Hepatocyte (in vitro differentiated cells): ENCODE results near the gene POU3F1. TPM values are rescaled to one million over a fixed set of nuclear protein-coding genes. Genes with fewer than 3 reads are reported as not detected.

Experiments
- DNase-seq: peaks from one replicate; pipeline ENCODE4 v3.0.0-alpha.2; 2016; ENCODE audit warnings: low spot score
- H2AFZ ChIP-seq: fragments of 200-600 bp; sonication (generic); 2 replicates; pipeline ENCODE4 v1.6.0; 2016; ENCODE audit warnings: antibody characterized with exemption, mild to moderate bottlenecking
- H3K27ac ChIP-seq: fragments of 200-600 bp; sonication (generic); 2 replicates; pipeline ENCODE4 v1.5.1; 2016; ENCODE audit warnings: mild to moderate bottlenecking
- H3K27me3 ChIP-seq: fragments of 200-600 bp; sonication (generic); 2 replicates; pipeline ENCODE4 v1.6.1; 2016
- H3K36me3 ChIP-seq: fragments of 200-600 bp; sonication (generic); replicated peaks from 2 replicates; pipeline ENCODE4 v1.5.1; 2016; ENCODE audit warnings: low read depth; ENCODE audit not compliant: insufficient read depth
- H3K4me1 ChIP-seq: fragments of 200-600 bp; sonication (generic); 2 replicates; pipeline ENCODE4 v1.5.1; 2016; ENCODE audit warnings: mild to moderate bottlenecking, moderate library complexity; ENCODE audit not compliant: insufficient read depth
- H3K4me2 ChIP-seq: fragments of 200-600 bp; sonication (generic); 2 replicates; pipeline ENCODE4 v1.6.0; 2016
- H3K4me3 ChIP-seq: fragments of 200-600 bp; sonication (generic); 2 replicates; pipeline ENCODE4 v1.5.1; 2016; ENCODE audit warnings: mild to moderate bottlenecking
- H3K79me2 ChIP-seq: fragments of 200-600 bp; sonication (generic); 2 replicates; pipeline ENCODE4 v1.6.0; 2017; ENCODE audit warnings: mild to moderate bottlenecking
- H3K9me2 ChIP-seq: fragments of 200-600 bp; sonication (generic); replicated peaks from 2 replicates; pipeline ENCODE4 v1.6.0; 2017; ENCODE audit warnings: mild to moderate bottlenecking; ENCODE audit not compliant: insufficient read depth
- H3K9me3 ChIP-seq: fragments of 200-600 bp; sonication (generic); 2 replicates; pipeline ENCODE4 v1.5.1; 2016; ENCODE audit warnings: low read depth, mild to moderate bottlenecking
- H4K20me1 ChIP-seq: fragments of 200-600 bp; sonication (generic); 2 replicates; pipeline ENCODE4 v1.6.0; 2016; ENCODE audit warnings: mild to moderate bottlenecking; ENCODE audit not compliant: insufficient read depth, poor library complexity, severe bottlenecking
- EZH2 ChIP-seq: fragments of 200-600 bp; sonication (generic); IDR thresholded peaks from 2 replicates; pipeline ENCODE4 v1.6.1; 2016; ENCODE audit warnings: antibody characterized with exemption, mild to moderate bottlenecking, borderline replicate concordance
- EZH2phosphoT487 ChIP-seq: fragments of 200-600 bp; sonication (generic); IDR thresholded peaks from one replicate; pipeline ENCODE4 v1.6.1; 2018; ENCODE audit warnings: antibody characterized with exemption, mild to moderate bottlenecking, low read depth, moderate library complexity; ENCODE audit not compliant: unreplicated experiment, severe bottlenecking
- WGBS: methylation state at CpG from one replicate; pipeline ENCODE4 v1.1.6; 2016; ENCODE audit warnings: low lambda C conversion rate; ENCODE audit errors: missing lambda C conversion rate; 5-methylcytosine and 5-hydroxymethylcytosine counted together
- polyA plus RNA-seq: library from polyadenylated mRNA; unstranded; fragments of >200 nt; fragmentation: Nextera tagmentation; extraction: Ambion mirVana; gene quantifications from 2 replicates; pipeline ENCODE4 v1.2.1, GENCODE V29; 2016
- total RNA-seq: library from RNA; depleted of rRNA; stranded (reverse); fragments of >200 nt; gene quantifications from 2 replicates; pipeline ENCODE4 v1.2.3, GENCODE V29; 2014
- TF ChIP-seq, protein P1 (sequence below): fragments of 200-600 bp; sonication (generic); IDR thresholded peaks from 2 replicates; pipeline ENCODE4 v1.5.1; 2016; ENCODE audit warnings: antibody characterized with exemption, mild to moderate bottlenecking; ENCODE audit not compliant: poor library complexity

The POU3F1 gene
- total and polyA plus RNA-seq, 2 experiments from 2014 or later: 0.73 TPM; not detected in 1

GRCh38 chr1:38064197-38064903 lies 17.8 kb upstream of the POU3F1 start:
- no peak overlapping the region for H2AFZ ChIP-seq
- H3K4me2 ChIP-seq: no peak overlapping the region
- 41% methylated on average over 9 of the region's 11 CpGs for WGBS
- no peaks in the 10 kb centered on the region for H3K4me1 ChIP-seq
- H3K27me3 ChIP-seq: peaks cover 20% of the 10 kb centered on the region
- no peaks in the 10 kb centered on the region for H3K9me2 ChIP-seq
- DNase-seq: no peak
- H4K20me1 ChIP-seq: no peaks in the 10 kb centered on the region
- no peaks in the 10 kb centered on the region for H3K9me3 ChIP-seq
- H3K27ac ChIP-seq: no peak overlapping the region
- TF ChIP-seq EZH2 (no peak), EZH2phosphoT487 (no peak)
- TF ChIP-seq, protein P1, sequence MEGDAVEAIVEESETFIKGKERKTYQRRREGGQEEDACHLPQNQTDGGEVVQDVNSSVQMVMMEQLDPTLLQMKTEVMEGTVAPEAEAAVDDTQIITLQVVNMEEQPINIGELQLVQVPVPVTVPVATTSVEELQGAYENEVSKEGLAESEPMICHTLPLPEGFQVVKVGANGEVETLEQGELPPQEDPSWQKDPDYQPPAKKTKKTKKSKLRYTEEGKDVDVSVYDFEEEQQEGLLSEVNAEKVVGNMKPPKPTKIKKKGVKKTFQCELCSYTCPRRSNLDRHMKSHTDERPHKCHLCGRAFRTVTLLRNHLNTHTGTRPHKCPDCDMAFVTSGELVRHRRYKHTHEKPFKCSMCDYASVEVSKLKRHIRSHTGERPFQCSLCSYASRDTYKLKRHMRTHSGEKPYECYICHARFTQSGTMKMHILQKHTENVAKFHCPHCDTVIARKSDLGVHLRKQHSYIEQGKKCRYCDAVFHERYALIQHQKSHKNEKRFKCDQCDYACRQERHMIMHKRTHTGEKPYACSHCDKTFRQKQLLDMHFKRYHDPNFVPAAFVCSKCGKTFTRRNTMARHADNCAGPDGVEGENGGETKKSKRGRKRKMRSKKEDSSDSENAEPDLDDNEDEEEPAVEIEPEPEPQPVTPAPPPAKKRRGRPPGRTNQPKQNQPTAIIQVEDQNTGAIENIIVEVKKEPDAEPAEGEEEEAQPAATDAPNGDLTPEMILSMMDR: no peak
- no peaks in the 10 kb centered on the region for H3K36me3 ChIP-seq
- H3K79me2 ChIP-seq: no peaks in the 10 kb centered on the region
- H3K4me3 ChIP-seq: no peak overlapping the region

- H3K36me3 ChIP-seq: no peaks in the 10 kb centered on the region
- DNase-seq: no peak
- H3K4me1 ChIP-seq: no peaks in the 10 kb centered on the region
- no peaks in the 10 kb centered on the region for H4K20me1 ChIP-seq
- no peak overlapping the region for H3K4me3 ChIP-seq
- H3K27ac ChIP-seq: no peak overlapping the region
- no peaks in the 10 kb centered on the region for H3K79me2 ChIP-seq
- no peak overlapping the region for H2AFZ ChIP-seq
- H3K27me3 ChIP-seq: peaks cover 20% of the 10 kb centered on the region
- no peaks in the 10 kb centered on the region for H3K9me3 ChIP-seq
- H3K9me2 ChIP-seq: no peaks in the 10 kb centered on the region
- H3K4me2 ChIP-seq: no peak overlapping the region
- WGBS: 65% methylated on average over 2 of the region's 5 CpGs
- TF ChIP-seq EZH2phosphoT487 (no peak), EZH2 (no peak)
- TF ChIP-seq, protein P1: no peak
These were observed 17.0 kb upstream of the POU3F1 start for GRCh38 chr1:38063616-38064015.

DNA sequence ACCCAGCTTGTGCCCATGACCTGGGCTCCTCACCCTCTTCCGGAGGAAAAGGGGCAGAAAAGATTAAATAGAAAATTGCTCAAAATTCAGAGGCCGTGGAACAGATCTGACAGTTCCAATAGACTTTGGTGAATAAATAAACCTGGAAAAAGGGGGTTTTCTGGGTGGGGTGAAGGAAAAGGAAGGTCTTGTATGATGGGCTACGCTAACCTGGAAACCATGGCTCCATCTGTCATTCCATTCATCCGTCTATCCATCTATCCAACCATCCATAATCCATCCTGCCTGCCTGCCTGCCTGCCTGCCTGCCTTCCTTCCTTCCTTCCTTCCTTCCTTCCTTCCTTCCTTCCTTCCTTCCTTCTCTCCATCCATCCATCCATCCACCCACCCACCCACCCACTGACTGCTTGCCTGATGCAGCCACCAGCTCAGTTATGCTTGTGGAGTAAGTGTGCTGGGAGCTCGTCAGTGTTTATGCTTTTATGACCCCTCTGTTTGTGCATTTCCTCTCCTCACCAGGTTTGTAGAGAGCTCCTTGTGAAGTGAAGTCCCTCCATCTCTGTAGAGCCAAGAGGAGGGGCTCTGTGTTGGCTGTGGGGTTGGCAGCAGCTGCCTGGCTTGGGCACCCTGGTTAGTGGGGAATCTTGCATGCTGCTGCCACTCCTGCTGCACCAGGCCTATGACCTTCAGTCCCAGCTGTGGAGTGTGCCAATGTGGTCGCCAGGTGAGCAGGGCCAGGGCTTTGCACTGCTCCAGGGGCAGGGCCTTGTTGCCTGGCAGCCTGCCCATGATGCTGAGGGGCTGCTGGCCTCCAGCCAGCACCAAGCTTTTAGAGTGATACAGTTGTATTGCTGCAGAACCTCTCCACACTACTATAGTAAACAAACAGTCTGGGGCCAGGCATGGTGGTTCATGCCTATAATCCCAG lies 16.0 kb upstream of the POU3F1 start:
- peaks cover 14% of the 10 kb centered on the region for H3K27me3 ChIP-seq
- no peak for DNase-seq
- no peak for TF ChIP-seq EZH2phosphoT487
- TF ChIP-seq, protein P1: no peak
- TF ChIP-seq EZH2: no peak
- no peaks in the 10 kb centered on the region for H4K20me1 ChIP-seq
- WGBS: 84% methylated on average over 6 of the region's 6 CpGs
- no peaks in the 10 kb centered on the region for H3K9me2 ChIP-seq
- H3K27ac ChIP-seq: no peak overlapping the region
- H3K4me1 ChIP-seq: no peaks in the 10 kb centered on the region
- H3K4me3 ChIP-seq: no peak overlapping the region
- H3K79me2 ChIP-seq: no peaks in the 10 kb centered on the region
- H2AFZ ChIP-seq: no peak overlapping the region
- H3K4me2 ChIP-seq: no peak overlapping the region
- H3K36me3 ChIP-seq: no peaks in the 10 kb centered on the region
- no peaks in the 10 kb centered on the region for H3K9me3 ChIP-seq
